NCI-H1048 (cell line): ENCODE data around the gene KRTAP9-8.
"Not testable (repeated sequence)": the region's sequence is repeated elsewhere in the genome, so short reads cannot be mapped to it uniquely, and the experiment has no call there.

Source experiments
- DNase-seq: peaks from one replicate; lab custom pipeline; 2025; lab: John Stamatoyannopoulos, UW

The KRTAP9-8 gene

DNA sequence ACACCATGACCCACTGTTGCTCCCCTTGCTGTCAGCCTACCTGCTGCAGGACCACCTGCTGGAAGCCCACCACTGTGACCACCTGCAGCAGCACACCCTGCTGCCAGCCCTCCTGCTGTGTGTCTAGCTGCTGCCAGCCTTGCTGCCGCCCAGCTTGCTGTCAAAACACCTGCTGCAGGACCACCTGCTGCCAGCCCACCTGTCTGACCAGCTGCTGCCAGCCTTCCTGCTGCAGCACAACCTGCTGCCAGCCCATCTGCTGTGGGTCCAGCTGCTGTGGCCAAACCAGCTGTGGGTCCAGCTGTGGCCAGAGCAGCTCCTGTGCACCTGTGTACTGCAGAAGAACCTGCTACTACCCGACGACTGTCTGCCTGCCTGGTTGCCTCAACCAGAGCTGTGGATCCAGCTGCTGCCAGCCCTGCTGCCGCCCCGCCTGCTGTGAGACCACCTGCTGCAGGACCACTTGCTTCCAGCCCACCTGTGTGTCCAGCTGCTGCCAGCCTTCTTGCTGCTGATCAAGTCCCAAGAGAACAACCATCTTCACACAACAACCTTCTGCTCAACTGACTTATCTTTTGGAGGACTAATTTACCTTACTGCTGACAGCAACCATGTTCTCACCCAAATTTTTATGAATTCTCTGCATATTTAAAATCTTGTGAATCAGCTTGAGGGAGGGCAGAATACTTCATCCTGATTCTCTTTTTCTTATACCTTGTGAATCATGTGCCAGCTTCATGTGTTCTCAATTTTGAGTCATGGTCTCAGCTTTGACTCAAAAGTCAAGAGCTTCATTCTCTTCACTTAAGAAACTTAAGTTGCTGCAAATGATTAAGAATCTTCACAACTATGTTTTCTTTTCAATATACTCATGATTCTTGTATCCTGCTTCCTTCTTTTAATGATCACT lies 17.8 kb downstream of the KRTAP9-8 start, which contains the start of gene KRTAP9-9:
TSS of gene KRTAP9-9 (plus strand) at position 4 of the 910 bp plus-strand sequence.
- not testable (repeated sequence) for DNase-seq

GRCh38 chr17:41256291-41256685 lies 18.5 kb downstream of the KRTAP9-8 start:
- no peak for DNase-seq

DNA sequence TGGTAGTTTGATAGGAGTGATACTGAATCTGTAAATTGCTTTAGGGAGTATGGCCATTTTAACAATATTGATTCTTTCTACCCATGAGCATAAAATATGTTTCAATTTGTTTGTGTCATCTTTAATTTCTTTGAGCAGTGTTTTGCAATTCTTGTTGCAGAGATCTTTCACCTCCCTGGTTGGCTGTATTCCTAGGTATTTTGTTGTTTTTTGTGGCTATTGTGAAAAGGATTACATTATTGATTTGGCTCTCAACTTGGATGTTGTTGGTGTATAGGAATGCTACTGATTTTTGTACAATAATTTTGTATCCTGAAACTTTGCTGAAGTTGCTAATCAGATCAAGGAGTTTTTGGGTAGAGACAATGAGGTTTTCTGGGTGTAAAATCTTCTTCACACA lies 20.6 kb downstream of the KRTAP9-8 start:
- no peak for DNase-seq

DNA sequence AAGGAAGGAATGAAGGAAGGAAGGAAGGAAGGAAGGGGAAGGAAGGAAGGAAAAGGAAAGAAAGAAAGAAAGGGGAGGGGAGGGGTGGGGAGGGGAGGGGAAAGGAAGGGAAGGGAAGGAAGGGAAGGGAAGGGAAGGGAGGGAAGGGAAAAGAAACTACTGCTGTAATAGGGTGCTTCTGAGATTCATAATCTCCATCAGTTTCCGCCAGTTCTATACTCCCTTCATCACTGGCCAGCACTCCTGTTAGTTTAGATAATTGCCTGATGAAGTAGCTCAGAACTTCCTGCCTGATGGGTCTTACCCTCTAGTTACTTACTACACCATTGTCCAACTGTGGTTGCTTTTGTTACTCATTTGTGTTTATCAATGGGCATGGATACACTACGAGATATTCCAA lies 25.4 kb downstream of the KRTAP9-8 start:
- DNase-seq: no peak

GRCh38 chr17:41264599-41264998 lies 26.8 kb downstream of the KRTAP9-8 start:
- DNase-seq: no peak

DNA sequence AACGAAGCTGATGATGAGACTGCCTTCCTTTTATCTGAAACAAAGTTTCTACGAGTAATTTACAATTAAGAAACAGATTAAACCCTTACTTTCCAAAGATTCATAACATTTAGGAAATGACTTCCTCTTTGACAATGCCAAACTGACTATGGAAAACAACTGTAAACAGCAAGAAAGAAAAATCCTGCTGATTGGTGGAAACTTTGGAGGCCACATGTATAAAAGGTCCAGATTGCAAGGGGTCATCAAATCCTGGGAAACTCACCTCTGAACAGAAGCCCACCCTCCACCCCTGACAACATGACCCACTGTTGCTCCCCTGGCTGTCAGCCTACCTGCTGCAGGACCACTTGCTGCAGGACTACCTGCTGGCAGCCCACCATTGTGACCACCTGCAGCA lies 27.3 kb downstream of the KRTAP9-8 start, which contains the start of gene KRTAP9-6:
TSS of gene KRTAP9-6 (plus strand) at position 301 of the 400 bp plus-strand sequence. CDS start at position 301, 0 bp downstream.
- DNase-seq: no peak

DNA sequence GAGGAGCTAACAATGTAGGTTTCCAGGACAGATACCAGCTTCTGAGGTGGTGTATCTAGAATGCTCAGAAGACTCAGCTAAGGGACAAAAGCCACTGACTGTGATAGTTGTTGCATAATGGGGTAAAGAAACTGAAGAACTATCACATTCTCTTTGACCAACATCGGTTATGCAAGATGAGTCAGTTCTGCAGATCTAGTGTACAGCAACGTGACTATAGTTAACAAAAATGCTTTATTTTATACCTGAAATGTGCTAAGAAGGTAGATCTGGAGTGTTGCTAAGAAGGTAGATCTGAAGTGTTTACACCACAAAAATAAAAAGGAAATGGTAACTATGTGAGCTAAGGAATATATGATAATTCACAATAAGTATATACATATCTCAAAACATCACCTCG lies 29.9 kb downstream of the KRTAP9-8 start:
- no peak for DNase-seq

DNA sequence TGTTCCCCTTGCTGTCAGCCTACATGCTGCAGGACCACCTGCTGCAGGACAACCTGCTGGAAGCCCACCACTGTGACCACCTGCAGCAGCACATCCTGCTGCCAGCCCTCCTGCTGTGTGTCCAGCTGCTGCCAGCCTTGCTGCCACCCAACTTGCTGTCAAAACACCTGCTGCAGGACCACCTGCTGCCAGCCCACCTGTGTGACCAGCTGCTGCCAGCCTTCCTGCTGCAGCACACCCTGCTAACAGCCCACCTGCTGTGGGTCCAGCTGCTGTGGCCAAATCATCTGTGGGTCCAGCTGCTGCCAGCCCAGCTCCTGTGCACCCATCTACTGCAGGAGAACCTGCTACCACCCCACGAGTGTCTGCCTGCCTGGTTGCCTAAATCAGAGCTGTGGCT lies 33.5 kb downstream of the KRTAP9-8 start:
- not testable (repeated sequence) for DNase-seq

- DNase-seq: no peak
Observed at GRCh38 chr17:41271858-41272257, 34.1 kb downstream of the KRTAP9-8 start.

GRCh38 chr17:41275648-41276190 lies 37.9 kb downstream of the KRTAP9-8 start, which contains the start of gene KRTAP9-7:
Gene KRTAP9-7, plus strand, starts transcription at chr17:41275698. Its CDS starts 0 bp downstream, at chr17:41275698.
- DNase-seq: not testable (repeated sequence)

- no peak for DNase-seq
Observed at GRCh38 chr17:41278176-41278955, 40.6 kb downstream of the KRTAP9-8 start.

GRCh38 chr17:41284043-41284442 lies 46.2 kb downstream of the KRTAP9-8 start:
- no peak for DNase-seq

GRCh38 chr17:41284546-41284945 lies 46.7 kb downstream of the KRTAP9-8 start:
- no peak for DNase-seq

- DNase-seq: no peak
Observed at GRCh38 chr17:41287050-41287449, 49.3 kb downstream of the KRTAP9-8 start.
